GM04503 (cell line): ENCODE measurements around the gene MTARC1.

Source experiments
- DNase-seq: peaks from one replicate; pipeline ENCODE4 v3.0.0-alpha.2; 2012; ENCODE audit warnings: low read depth

MTARC1 gene

DNA sequence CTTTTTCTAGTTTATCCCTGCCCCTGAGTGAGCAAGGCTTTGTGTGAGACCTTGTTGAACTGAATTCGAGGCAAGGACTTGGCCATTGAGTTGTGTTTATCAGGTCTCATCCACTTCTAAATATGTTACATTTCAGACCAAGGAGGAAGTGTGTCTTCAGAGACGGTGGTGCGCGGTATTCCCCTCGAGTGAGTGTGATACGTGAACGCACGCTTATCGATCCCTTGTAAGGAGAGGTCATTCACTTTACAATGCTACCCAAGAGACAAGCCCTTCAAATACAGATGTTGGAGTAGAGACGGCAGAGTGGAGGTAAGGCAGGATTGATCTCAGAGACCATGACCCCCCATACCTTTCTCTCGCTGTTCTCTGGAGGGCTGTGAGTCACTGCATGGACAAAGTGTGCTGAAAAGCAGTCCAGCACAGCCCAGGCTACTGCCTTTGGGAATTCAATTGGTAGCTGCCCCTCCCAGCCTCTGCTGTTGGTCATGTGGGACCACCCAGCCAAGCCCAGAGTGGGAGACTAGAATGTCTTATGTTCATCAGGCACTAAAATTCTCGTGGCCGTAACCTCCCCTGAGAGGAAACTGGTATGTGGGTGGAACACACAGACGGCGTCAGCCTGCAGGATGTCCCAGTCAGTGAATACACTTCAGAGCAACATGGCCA is 16.3 kb upstream of the MTARC1 start:
- DNase-seq = no peak

DNA sequence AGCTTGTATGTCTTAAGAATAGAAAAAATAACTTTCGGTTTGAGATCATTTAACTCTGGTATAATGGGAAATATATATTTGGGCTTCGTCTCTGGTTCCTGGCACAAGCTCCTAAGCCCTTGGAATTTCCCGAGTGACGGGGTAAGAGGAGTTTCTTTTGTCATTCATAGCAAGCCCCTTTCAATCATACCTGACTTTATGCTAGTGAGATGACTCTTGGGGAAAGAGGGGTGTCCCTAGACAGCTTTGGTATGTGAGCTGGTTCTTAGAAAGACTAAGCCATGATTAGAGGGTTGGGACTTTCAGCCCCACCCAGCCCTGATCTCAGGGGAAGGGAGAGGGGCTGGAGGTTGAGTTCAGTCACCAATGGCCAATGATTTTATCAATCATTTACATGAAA is 13.9 kb upstream of the MTARC1 start:
- DNase-seq = no peak

DNA sequence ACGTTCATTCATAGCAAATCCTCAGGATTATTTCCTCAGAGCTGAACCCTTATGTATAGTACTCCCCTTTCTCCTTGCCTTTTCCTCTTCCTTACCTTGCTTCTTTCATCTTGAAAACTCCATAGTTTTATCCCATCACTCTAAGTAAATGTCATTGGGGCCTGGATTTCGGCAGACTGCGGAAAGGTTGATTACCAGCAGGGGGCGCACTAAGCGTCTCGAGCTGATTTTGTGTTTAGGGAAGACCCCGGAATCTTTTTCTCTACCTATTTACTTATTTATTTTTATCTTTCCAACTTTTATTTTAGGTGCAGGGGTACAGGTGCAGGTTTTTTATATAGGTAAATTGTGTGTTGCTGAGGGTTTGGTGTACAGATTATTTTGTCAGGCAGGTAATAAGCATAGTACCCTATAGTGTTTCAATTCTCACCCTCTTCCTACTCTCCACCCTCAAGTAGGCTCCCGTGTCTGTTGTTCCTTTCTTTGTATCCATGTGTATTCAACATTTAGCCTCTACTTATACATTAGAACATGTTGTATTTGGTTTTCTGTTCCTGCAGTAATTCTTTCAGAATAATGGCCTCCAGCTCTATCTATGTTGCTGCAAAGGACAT is 11.4 kb upstream of the MTARC1 start:
- DNase-seq = no peak

DNA sequence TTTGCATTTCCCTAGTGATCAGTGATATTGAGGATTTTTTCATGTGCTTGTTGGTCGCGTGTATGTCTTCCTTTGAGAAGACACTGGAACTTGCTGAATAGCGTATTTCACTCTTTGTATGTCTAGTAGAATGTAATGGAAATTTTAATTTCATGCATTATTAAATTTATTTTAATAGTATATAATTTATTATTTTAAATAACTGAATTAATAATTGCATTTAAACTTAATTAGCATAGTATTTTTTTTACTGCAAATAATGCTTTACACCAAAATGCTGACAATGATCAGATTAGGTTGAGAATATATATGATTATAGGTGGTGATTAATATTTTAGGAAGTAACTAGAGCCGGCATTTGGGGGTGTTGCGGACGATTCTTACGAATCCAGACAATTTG is 10.5 kb upstream of the MTARC1 start:
- DNase-seq = no peak

DNA sequence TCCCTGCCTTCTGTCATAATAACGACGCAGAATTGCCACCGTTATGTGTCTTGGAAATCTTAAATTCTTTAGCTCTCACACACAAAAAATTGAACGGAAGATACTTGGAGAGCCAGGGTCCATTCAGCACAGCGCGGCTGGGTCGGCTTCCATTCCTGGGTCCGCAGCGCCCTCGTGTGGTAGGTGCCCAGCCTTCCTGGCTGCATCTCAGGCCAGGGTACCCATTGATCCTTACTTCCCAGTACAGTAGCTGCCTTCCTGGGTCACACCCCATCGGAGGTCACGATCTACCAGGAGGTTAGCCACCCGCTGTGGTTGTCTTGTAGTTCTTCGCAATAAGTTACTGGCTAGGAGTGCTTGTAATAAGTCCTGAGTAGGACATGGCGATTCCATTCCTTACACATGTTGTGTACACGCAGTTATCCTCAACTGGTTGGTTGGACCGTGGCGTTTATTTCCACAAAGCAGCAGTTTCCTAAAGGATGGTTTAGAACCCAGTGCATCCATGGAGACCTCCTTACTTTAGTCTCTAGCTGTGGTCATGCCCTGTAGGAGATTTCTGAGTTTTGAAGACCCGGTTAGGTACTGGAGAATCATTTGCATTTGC is 9.9 kb upstream of the MTARC1 start:
- no peak for DNase-seq

DNA sequence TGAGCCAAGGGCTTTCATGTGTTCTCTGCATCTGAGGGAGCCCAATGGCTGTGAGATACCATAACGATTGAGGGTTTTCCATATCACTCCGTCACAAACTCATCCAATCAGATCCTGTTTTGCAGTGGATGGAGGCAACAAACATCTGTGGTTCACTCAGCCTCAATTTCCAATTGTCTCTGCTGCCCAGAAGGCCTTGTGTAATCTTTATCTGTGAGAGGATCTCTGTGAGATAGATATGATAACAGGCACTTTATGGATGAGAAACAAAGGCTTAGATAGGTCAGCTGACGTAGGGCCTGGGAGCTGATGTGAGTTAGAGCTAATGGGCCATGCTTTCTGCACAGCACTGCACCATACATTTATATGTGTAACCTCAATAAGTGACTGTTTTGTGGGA is 3.3 kb upstream of the MTARC1 start:
- DNase-seq = no peak

DNA sequence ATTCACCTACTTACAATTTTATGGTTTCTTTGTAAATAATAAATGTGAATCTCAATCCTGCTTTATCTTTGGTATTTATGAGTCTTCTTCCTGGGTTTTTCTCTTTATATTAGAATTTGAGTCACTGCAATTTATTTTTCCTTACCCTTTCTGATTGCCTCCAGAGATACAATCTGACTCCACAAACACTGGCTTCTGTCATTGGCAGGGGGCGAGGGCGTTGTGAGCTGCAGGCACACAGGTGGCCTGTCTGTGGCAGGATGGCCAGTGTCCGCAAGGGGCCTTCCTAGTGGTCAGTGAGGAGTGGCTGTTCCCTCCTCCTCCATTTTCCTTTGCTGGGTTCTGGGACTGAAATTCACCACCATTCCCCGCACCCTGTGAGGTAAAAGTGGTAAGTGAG is 2.0 kb upstream of the MTARC1 start:
- DNase-seq = no peak

DNA sequence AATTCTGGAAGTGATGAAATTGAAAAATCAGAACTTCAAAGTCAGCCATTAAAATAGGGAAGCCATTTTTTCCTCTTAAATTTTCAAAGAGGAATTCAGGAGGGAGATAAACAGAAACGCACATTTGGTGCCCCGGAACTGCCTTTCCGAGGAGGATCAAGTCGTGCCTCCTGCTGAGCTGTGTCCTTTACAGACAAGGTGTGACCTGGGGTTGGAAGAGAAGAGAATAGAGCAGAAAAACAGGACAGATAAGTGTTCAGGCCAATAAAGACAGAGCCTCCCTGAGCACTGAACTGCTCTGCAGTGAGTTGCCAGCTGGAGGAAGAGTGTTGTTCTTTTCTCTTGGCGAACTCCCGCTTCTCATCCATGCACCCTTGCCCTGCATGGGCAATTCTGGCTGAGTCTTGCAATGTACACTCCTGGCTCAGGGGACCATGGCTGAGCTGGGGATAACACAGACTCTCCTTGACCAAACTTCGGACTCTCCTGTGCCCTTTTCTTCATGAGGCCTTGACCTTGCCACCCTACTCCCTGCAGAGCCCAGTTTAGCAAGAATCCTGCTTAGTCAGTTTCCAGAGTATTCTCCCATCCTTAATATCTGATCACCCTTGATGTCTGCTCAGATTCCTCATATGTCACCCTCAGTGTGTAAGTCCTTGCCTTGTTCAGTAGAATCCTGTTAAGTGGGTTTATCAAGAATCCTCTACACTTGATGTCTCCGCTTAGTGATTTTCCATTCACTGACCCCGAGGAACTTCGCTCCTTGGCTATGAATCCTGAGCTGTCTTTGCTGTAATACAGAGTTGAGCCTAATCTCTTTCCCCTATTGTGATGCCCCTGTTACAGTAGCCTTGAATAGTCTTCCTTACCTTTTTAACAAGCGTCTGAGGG is 1.3 kb upstream of the MTARC1 start:
- DNase-seq = no peak

DNA sequence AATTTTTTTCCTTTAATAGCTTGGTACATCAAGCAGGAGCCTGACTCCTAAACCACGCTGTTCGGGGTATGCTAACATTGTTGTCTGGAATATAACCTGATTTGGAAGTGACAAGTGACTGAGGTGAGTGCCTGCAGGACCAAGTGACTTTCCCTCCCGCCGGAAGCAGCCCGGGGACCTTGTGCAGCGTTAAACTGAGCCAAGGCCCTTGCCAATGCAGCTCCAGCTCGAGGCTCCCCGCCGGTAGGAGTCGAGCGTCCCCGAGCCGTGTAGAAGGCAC is 716 bp upstream of the MTARC1 start:
- DNase-seq = no peak

DNA sequence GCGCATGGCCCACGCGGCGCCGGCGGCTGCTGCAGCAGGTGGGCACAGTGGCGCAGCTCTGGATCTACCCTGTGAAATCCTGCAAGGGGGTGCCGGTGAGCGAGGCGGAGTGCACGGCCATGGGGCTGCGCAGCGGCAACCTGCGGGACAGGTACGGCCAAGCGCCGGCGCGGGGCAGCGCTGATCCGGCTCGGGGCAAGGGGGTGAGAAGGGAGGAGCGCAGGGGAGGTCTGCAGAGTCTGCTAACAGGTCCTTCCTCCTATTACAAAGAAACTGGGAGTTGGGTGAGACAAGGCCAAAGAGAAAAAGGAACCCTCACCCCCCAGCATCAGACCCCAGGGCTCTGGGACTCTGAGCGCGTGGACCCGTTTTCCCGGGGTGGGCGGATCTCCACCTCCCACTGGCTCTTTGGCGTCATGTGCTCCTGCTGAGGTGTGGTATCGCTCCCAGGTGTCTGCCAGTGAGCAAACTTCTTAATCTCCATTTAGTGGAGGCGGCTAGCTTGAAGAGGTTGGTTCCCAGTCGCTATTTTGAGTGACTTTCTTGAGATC is 431 bp downstream of the MTARC1 start:
- no peak for DNase-seq

DNA sequence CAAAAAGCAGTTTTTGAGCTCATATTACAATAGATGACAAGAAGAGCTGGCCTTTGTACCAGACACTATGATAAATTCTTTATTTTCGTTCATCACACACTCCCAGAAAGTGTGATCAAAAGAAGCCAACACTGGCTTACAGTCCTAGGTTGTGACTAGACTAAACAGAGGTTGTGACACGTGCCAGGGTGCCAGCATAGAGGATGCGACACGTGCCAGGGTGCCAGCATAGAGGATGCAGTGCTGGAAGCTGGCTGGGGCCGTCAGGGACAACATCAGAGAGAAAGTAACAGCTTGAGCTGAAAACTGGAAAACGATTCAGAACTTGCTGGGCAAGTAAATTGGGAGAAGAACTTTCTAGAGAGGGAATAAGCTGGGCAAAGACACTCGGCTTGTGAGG is 2.2 kb downstream of the MTARC1 start:
- no peak for DNase-seq

DNA sequence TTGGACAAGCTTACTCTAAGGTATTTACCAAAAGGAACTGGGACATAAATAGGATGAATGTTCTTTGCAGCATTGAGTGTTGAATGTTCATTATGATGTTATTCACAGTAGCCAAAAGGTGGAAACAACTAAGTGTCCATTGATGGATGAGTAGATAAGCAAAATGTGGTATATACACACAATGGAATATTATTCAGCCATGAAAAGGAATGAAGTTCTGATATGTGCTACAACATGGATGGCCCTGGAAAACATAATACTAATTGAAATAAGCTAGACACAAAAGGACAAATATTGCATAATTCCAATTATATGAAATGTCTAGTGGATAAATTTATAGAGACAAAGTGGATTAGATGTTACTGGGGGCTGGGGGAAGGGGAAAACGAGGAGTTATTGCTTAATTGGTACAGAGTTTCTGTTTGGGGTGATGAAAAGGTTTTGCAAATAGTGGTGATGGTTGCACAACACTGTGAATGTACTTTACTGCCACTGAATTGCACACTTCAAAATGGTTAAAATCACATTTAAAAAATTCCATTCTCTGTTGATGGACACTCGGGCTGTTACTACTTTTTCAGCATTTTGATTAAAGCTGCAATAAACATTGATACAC is 2.9 kb downstream of the MTARC1 start:
- DNase-seq = no peak

DNA sequence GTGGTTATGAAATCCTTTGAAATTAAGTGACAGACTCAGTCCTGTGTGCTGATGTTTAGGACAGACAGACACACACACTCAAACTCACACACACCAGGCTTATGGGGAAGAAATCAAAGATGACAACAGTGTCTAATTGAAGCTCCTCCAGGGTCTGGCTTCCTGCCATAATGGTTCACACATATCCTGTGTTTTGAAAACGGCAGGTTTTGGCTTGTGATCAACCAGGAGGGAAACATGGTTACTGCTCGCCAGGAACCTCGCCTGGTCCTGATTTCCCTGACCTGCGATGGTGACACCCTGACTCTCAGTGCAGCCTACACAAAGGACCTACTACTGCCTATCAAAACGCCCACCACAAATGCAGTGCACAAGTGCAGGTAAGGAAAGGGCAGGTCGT is 4.6 kb downstream of the MTARC1 start:
- no peak for DNase-seq

DNA sequence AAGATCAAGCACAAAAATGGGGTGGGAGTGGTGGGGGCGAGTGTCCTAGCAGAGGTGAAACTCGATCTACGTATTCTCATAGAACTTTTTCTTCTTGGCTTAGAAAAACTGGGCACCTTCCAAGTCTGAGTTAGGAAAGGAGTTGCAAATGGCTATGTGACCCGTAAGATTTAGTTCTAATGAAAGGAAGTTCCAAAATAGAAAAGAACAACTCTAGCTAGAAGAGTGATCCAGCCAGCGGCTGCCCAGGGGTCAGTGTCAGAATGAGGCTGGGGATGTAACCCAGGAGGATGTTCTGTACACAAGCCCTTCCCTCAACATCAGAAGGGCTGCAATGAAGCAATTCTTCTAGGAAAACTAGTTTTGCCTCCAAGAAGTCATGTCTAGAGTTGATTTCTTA is 5.2 kb downstream of the MTARC1 start:
- no peak for DNase-seq

DNA sequence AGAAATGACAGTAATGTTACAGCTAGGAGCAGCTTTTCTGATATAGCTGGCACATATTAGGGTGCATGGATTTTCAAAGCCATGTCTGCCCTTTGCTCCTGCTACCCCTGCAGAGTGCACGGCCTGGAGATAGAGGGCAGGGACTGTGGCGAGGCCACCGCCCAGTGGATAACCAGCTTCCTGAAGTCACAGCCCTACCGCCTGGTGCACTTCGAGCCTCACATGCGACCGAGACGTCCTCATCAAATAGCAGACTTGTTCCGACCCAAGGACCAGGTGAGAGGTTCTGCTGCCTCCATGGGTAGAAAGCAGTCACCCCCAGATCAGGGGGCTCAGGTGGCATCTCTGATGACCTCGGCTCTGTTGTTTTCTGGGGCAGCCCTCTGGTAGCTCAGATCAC is 9.8 kb downstream of the MTARC1 start:
- no peak for DNase-seq

DNA sequence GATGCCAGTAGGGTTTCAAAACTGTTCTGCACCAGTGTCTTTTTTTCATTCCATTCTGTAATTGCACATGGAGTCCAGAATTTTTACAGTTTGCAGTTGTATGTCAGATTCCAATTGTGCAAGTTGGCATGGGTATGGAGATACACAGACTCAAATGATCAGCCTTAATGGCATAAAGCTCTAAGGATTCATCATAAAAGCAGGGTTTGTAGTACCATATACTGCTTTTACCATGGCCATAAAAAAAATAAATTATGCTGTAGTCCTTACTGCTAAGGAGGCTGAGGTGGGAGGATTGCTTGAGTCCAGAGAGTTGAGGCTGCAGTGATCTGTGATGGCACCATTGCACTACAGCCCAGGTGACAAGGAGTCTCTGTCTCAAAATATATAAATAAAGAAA is 10.3 kb downstream of the MTARC1 start:
- DNase-seq = no peak

DNA sequence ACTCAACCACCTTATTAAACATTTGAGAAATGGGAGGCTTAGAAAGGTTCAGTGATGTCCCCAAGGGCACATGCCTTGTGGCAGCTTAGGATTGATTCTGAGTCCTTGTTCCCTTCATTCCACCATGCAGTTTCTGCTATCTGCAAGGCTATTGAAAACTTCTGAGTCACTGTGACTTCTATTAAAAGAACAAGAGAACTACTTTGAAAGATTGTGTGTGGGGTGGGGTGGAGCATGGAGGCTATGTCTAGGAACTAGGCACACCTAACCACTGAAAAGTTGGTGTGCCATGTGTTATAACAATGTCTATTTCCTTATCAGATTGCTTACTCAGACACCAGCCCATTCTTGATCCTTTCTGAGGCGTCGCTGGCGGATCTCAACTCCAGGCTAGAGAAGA is 10.8 kb downstream of the MTARC1 start:
- no peak for DNase-seq

DNA sequence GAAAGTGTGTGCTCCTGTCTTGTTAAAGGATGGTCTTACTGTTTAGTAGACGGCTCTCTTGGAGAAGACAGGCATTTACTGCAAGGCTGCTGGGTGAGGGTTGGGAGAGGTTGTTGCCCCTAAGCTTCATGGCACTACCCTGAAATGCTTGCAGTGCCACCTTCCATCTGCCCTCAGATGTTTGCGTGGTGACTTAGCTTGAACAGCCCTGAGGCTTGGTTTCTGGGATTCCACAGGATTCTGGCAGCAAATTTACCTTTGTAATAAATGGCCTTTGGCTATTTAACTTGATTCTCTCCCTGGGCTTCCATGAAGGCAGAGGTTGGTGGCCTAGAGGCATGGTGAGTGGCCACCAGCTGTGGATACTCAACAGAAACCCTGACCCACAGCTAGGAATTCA is 11.6 kb downstream of the MTARC1 start:
- no peak for DNase-seq

DNA sequence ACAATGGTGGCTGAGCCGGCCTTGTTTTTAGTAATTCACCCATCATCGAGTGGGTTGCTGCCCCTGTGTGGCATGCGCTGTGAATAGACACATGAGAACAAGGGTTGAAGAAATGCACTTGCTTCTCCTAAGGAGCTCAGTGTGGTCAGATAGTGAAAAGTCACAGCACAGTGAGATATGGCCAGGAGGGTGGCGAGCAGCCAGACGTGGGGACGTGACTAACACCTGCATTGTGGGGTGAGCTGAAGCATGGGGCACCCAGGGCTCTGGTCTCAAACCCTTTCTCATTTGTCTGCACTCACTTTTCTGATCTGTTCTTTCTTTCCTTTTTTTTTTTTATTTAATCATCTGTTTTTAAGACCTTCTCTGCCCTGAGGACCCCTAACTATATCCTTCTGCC is 13.5 kb downstream of the MTARC1 start:
- no peak for DNase-seq

DNA sequence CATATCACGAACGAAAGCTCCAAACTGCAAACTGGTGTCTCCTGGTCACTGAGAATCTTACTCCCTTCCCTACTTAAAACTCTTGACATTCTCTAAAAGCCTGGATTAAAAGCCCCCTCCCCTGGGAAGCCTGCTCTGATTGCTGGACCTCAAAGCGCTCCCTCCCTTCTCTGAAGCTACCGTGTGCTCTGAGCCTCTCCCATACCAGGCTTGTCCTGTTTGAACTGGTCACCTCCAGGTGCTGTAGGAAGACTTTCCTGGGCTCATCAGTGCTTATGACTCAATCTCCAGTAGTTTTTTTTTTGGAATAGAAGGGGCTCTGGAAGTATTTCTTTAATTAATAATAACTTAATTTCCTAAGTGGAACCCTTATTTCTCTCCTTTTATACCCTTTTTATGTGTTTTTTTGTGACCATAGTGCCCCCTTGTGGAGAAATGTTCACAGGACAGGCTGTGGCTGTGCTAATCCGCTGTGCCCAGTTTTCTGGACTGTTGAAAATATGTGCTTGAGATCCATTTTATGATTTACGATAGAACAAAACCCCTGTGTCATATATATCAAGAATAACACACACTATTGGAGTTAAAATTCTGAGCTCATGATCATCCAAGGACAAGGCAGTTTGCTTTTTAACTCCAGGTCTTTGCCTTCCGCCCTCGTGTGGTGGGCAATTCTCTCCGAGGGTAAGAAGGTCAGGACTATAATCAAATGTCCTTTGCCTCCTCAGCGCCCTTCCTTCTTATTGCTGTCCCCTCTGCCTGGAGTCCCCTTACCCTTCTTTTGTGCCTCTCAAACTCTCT is 16.9 kb downstream of the MTARC1 start:
- no peak for DNase-seq

DNA sequence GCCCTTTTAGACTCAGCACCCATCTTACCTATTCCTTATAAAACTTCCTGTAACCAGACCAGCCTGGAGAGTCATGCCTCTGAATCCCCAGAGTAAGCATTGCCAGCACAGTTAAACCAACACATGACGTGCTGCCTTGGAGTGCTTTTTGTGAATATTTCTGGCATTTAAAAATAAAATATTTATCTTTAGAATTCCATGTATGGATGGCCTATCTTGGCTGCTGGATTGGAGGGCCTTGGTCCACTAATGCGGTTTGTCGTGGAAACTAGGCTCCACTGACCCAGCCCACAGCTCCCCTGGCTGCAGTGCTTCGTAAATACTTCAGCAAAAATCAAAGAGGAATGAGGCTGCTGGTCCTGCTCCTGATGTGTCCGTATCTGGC is 17.5 kb downstream of the MTARC1 start:
- DNase-seq = no peak

DNA sequence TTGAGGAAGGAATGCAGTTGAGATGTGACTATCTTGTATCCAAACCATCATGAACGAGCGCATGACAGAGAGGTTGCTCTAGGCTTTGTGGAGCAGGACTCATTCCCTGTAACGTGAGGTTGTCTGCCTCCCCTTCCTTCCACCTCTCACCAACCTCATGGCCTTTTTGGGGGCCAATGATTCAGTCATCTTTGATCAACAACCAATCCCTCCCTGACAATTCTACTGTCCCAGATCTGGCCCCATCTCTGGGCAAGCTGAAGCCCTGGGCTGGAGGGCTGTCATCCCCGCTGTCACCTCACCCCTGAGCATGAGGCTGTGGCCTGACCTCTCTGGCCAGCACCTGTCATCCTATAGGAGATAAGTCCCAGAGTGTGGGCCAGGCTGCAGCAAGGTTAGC is 19.7 kb downstream of the MTARC1 start:
- no peak for DNase-seq
